DOHH2 (cell line): ENCODE measurements around the gene KIRREL3.

Experiments
- H3F3A ChIP-seq: fragments of 200-600 bp; sonication (generic), shearing (Covaris generic); 2 replicates; pipeline ENCODE4 v1.6.0; 2016; ENCODE audit warnings: antibody characterized with exemption, mild to moderate bottlenecking; ENCODE audit not compliant: control insufficient read depth, insufficient read depth
- H3K27ac ChIP-seq: fragments of 200-600 bp; sonication (generic); 2 replicates; pipeline ENCODE4 v1.5.1; 2014; ENCODE audit warnings: low read depth, mild to moderate bottlenecking, low read length, moderate library complexity
- H3K27me3 ChIP-seq: fragments of 200-600 bp; sonication (generic); 2 replicates; pipeline ENCODE4 v1.6.1; 2014; ENCODE audit warnings: mild to moderate bottlenecking, low read length, mixed read lengths; ENCODE audit not compliant: control insufficient read depth
- H3K36me3 ChIP-seq: fragments of 200-600 bp; sonication (generic); 2 replicates; pipeline ENCODE4 v1.6.1; 2014; ENCODE audit warnings: mild to moderate bottlenecking, low read length, moderate library complexity, mixed read lengths; ENCODE audit not compliant: control insufficient read depth
- H3K4me1 ChIP-seq: fragments of 200-600 bp; sonication (generic); 2 replicates; pipeline ENCODE4 v1.6.1; 2014; ENCODE audit warnings: mild to moderate bottlenecking, low read length, mixed read lengths; ENCODE audit not compliant: control insufficient read depth
- H3K4me2 ChIP-seq: fragments of 200-600 bp; sonication (generic); 2 replicates; pipeline ENCODE4 v1.6.0; 2014; ENCODE audit warnings: mild to moderate bottlenecking, low read length, moderate library complexity
- H3K4me3 ChIP-seq: fragments of 200-600 bp; sonication (generic); 2 replicates; pipeline ENCODE4 v1.5.1; 2014; ENCODE audit warnings: mild to moderate bottlenecking, low read length, mixed read lengths
- H3K79me2 ChIP-seq: fragments of 200-600 bp; sonication (generic); 2 replicates; pipeline ENCODE4 v1.6.1; 2014; ENCODE audit warnings: mild to moderate bottlenecking, low read length, mixed read lengths; ENCODE audit not compliant: control insufficient read depth
- H3K9me2 ChIP-seq: fragments of 200-600 bp; sonication (generic); replicated peaks from 2 replicates; pipeline ENCODE4 v1.6.1; 2014; ENCODE audit warnings: mild to moderate bottlenecking, low read length, mixed read lengths; ENCODE audit not compliant: control insufficient read depth
- H3K9me3 ChIP-seq: fragments of 200-600 bp; sonication (generic); 2 replicates; pipeline ENCODE4 v1.6.1; 2014; ENCODE audit warnings: antibody characterized with exemption, low read length, mixed read lengths; ENCODE audit not compliant: control insufficient read depth, insufficient read depth
- H4K20me1 ChIP-seq: fragments of 200-600 bp; sonication (generic); 2 replicates; pipeline ENCODE4 v1.6.0; 2014; ENCODE audit warnings: low read depth, mild to moderate bottlenecking, antibody characterized with exemption, low read length, moderate library complexity; ENCODE audit not compliant: control insufficient read depth, insufficient read depth
- CTCF ChIP-seq: fragments of 200-600 bp; sonication (generic); IDR thresholded peaks from one replicate; pipeline ENCODE4 v1.5.1; 2014; ENCODE audit warnings: antibody characterized with exemption, mild to moderate bottlenecking, low read depth, low read length; ENCODE audit not compliant: poor library complexity, severe bottlenecking
- EZH2phosphoT487 ChIP-seq: fragments of 200-600 bp; sonication (generic); IDR thresholded peaks from 2 replicates; pipeline ENCODE4 v1.6.1; 2017; ENCODE audit warnings: borderline replicate concordance, mild to moderate bottlenecking, antibody characterized with exemption, low read length, moderate library complexity, mixed read lengths

KIRREL3 gene

DNA sequence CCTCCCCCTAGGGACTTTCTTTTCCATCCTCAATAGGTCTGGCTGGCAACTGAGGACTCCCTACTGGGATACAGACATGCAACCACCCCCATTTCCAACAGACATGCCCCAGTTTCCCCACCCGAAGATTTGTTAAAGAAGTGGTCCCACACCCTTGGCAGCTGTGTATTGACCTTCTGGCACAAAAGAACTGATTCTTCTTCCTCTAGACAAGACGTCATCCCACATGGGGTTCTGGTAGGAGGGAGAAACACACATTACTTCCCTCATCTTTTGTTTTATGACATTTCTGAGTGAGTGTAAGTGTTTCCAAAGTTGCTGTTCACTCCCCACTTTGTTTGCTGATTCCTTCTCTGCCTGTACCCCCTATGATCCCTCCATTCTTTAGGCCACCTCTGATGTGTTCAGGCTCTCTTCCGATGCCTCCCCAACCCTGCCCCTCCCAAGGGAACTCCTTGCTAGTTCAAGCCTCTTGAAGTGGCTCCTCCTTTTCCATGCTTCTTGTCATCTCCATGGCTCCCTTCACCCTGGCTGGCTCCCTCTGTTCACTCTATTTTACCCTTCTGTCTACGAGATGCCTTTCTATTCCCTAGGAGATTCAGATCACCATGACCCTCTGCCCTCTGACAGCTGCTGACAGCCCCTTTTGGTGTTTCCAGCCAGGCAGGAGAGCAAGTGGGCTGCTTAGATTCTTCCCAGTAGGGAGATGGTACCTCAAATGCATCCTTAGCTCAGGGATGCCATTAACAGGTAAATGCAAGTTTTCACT, 4.3 kb downstream of the KIRREL3 start:
- H3K79me2 ChIP-seq, result no peaks in the 10 kb centered on the region
- no peaks in the 10 kb centered on the region for H3K4me1 ChIP-seq
- H3K9me2 ChIP-seq, result no peaks in the 10 kb centered on the region

DNA sequence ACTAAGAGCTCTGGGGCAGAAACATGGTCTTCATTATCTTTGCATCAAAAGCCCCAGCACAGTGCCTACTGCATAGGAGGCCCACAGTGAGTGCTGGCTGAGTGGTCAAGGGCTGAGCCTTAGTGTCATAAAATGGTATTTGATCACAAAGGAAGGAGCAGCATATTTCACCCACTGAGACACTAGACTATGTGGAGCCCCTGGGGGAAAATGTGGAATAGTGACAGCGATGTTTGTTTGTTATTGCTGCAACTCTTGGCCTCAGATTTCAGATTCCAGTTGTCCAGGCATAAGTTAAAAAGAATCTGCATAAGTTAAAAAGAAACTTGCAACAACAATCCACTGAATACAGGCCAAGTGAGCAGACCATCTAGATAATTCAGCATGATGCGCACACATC, 7.0 kb downstream of the KIRREL3 start:
- no peaks in the 10 kb centered on the region for H3K4me1 ChIP-seq
- TF ChIP-seq EZH2phosphoT487 (no peak), CTCF (no peak)
- no peak overlapping the region for H3K4me2 ChIP-seq
- H3K27me3 ChIP-seq, result peaks cover 10% of the 10 kb centered on the region
- H3K79me2 ChIP-seq, result no peaks in the 10 kb centered on the region
- no peaks in the 10 kb centered on the region for H3F3A ChIP-seq
- H3K9me2 ChIP-seq, result no peaks in the 10 kb centered on the region
- no peaks in the 10 kb centered on the region for H4K20me1 ChIP-seq
- no peak overlapping the region for H3K27ac ChIP-seq
- H3K4me3 ChIP-seq, result no peak overlapping the region
- no peaks in the 10 kb centered on the region for H3K36me3 ChIP-seq
- no peaks in the 10 kb centered on the region for H3K9me3 ChIP-seq

More for the DNA sequence above, 4.3 kb downstream of the KIRREL3 start:
- no peak overlapping the region for H3K27ac ChIP-seq
- no peak overlapping the region for H3K4me3 ChIP-seq
- H3F3A ChIP-seq, result no peaks in the 10 kb centered on the region
- H3K27me3 ChIP-seq, result peaks cover 7% of the 10 kb centered on the region; the same call in 1 of the 2 replicates
- no peaks in the 10 kb centered on the region for H3K9me3 ChIP-seq
- TF ChIP-seq EZH2phosphoT487, result no peak
- H3K36me3 ChIP-seq, result no peaks in the 10 kb centered on the region
- no peak overlapping the region for H3K4me2 ChIP-seq
- no peaks in the 10 kb centered on the region for H4K20me1 ChIP-seq

- Histone ChIP-seq H3K27me3 (peaks cover 10% of the 10 kb centered on the region), H3K4me2 (no peak overlapping the region), H3K9me2 (no peaks in the 10 kb centered on the region), H3K9me3 (no peaks in the 10 kb centered on the region), H3F3A (no peaks in the 10 kb centered on the region), H3K27ac (no peak overlapping the region), H3K4me3 (no peak overlapping the region), H3K36me3 (no peaks in the 10 kb centered on the region), H4K20me1 (no peaks in the 10 kb centered on the region), H3K79me2 (no peaks in the 10 kb centered on the region), H3K4me1 (no peaks in the 10 kb centered on the region)
- TF ChIP-seq EZH2phosphoT487 (no peak), CTCF (no peak)
Observed at GRCh38 chr11:126992804-126993111, 7.8 kb downstream of the KIRREL3 start.

- TF ChIP-seq EZH2phosphoT487 (no peak), CTCF (no peak)
- H3K79me2 ChIP-seq, result no peaks in the 10 kb centered on the region
Observed at GRCh38 chr11:126992065-126992803, 8.3 kb downstream of the KIRREL3 start.

More at GRCh38 chr11:126992065-126992803, 8.3 kb downstream of the KIRREL3 start:
- H4K20me1 ChIP-seq, result no peaks in the 10 kb centered on the region
- H3K27me3 ChIP-seq, result peaks cover 10% of the 10 kb centered on the region
- H3K27ac ChIP-seq, result no peak overlapping the region
- H3F3A ChIP-seq, result no peaks in the 10 kb centered on the region
- H3K4me3 ChIP-seq, result no peak overlapping the region
- H3K9me3 ChIP-seq, result no peaks in the 10 kb centered on the region
- no peaks in the 10 kb centered on the region for H3K36me3 ChIP-seq
- no peaks in the 10 kb centered on the region for H3K4me1 ChIP-seq
- H3K9me2 ChIP-seq, result no peaks in the 10 kb centered on the region
- no peak overlapping the region for H3K4me2 ChIP-seq
